ENCODE results near the gene OR52L1. TPM values are rescaled to one million over a fixed set of nuclear protein-coding genes. Genes with fewer than 3 reads are reported as not detected.

Gene OR52L1
- polyA plus RNA-seq, 3 donors, result not detected

- Mint-ChIP-seq H3K27ac (no peak overlapping the region), H3K9me3 (peaks cover 8 to 20% (median 13%) of the 10 kb centered on the region in 7 donors), H3K4me1 (no peaks in the 10 kb centered on the region), H3K27me3 (ENCODE audit: low read depth in 3 of 3) (peaks cover 5 to 6% (median 5%) of the 10 kb centered on the region in 3 donors), H3K36me3 (no peaks in the 10 kb centered on the region), H3K4me3 (no peak overlapping the region)
- no peaks in the 10 kb centered on the region for H3K27me3 ChIP-seq (ENCODE audit: control insufficient read depth in 2 of 2, insufficient read depth in 2 of 2, low read length in 2 of 2)
- no peak overlapping the region for H3K4me3 ChIP-seq (replicated peaks in 1 of 3; ENCODE audit: low read depth in 2 of 3, low read length in 3 of 3)
- H3K4me1 ChIP-seq (ENCODE audit: control insufficient read depth in 1 of 2, insufficient read depth in 2 of 2, low read length in 2 of 2), result no peaks in the 10 kb centered on the region
- WGBS (ENCODE audit: insufficient coverage), result no CpG with 5 or more reads among the region's 1 CpG
- DNase-seq, result no peak
- no peak overlapping the region for H3K9ac ChIP-seq (ENCODE audit: insufficient read depth, low read length, poor library complexity, severe bottlenecking)
- H3K4me2 ChIP-seq (replicated peaks; ENCODE audit: extremely low read depth, low read length, poor library complexity, severe bottlenecking), result no peak overlapping the region
- no peaks in the 10 kb centered on the region for H3K79me2 ChIP-seq (ENCODE audit: insufficient read depth, low read length)
- H3K36me3 ChIP-seq (replicated peaks in 1 of 2; ENCODE audit: control insufficient read depth in 1 of 2, insufficient read depth in 2 of 2, low read length in 2 of 2), result no peaks in the 10 kb centered on the region
- no peaks in the 10 kb centered on the region for H4K20me1 ChIP-seq (ENCODE audit: insufficient read depth, low read length)
- peaks cover 0 to 8% of the 10 kb centered on the region in 2 donors for H3K9me3 ChIP-seq (replicated peaks in 1 of 2; ENCODE audit: control insufficient read depth in 1 of 2, insufficient read depth in 1 of 2, low read length in 2 of 2)
- intact Hi-C loops (cut with micrococcal nuclease), result no loop called here
- H3K27ac ChIP-seq (ENCODE audit: low read depth in 1 of 2, low read length in 2 of 2), result no peak overlapping the region
- no peak for TF ChIP-seq CTCF (IDR thresholded peaks at IDR 0.05)
- H2AFZ ChIP-seq (ENCODE audit: insufficient read depth, low read depth, low read length, poor library complexity, severe bottlenecking), result no peak overlapping the region
These were observed 3.3 kb downstream of the OR52L1 start for GRCh38 chr11:5983443-5983842.

- Histone ChIP-seq H2AFZ (ENCODE audit: insufficient read depth, low read depth, low read length, poor library complexity, severe bottlenecking) (no peak overlapping the region), H4K20me1 (ENCODE audit: insufficient read depth, low read length) (no peaks in the 10 kb centered on the region), H3K36me3 (replicated peaks in 1 of 2; ENCODE audit: control insufficient read depth in 1 of 2, insufficient read depth in 2 of 2, low read length in 2 of 2) (no peaks in the 10 kb centered on the region), H3K9ac (ENCODE audit: insufficient read depth, low read length, poor library complexity, severe bottlenecking) (no peak overlapping the region), H3K9me3 (replicated peaks in 1 of 2; ENCODE audit: control insufficient read depth in 1 of 2, insufficient read depth in 1 of 2, low read length in 2 of 2) (no peaks in the 10 kb centered on the region), H3K27ac (ENCODE audit: low read depth in 1 of 2, low read length in 2 of 2) (no peak overlapping the region), H3K79me2 (ENCODE audit: insufficient read depth, low read length) (no peaks in the 10 kb centered on the region), H3K27me3 (ENCODE audit: control insufficient read depth in 2 of 2, insufficient read depth in 2 of 2, low read length in 2 of 2) (peaks cover 0 to 2% of the 10 kb centered on the region in 2 donors), H3K4me1 (ENCODE audit: control insufficient read depth in 1 of 2, insufficient read depth in 2 of 2, low read length in 2 of 2) (no peaks in the 10 kb centered on the region), H3K4me3 (replicated peaks in 1 of 3; ENCODE audit: low read depth in 2 of 3, low read length in 3 of 3) (no peak overlapping the region), H3K4me2 (replicated peaks; ENCODE audit: extremely low read depth, low read length, poor library complexity, severe bottlenecking) (no peak overlapping the region)
- H3K36me3 Mint-ChIP-seq, result no peaks in the 10 kb centered on the region
- TF ChIP-seq CTCF (IDR thresholded peaks at IDR 0.05), result no peak
- no CpG with 5 or more reads among the region's 1 CpG for WGBS (ENCODE audit: insufficient coverage)
- DNase-seq, result no peak
- peaks cover 0 to 3% (median 0%) of the 10 kb centered on the region in 3 donors for H3K27me3 Mint-ChIP-seq (ENCODE audit: low read depth in 3 of 3)
- intact Hi-C loops (cut with micrococcal nuclease), result no loop called here
- H3K4me3 Mint-ChIP-seq, result no peak overlapping the region
- peaks cover 2 to 6% (median 4%) of the 10 kb centered on the region in 7 donors for H3K9me3 Mint-ChIP-seq
- no peak overlapping the region for H3K27ac Mint-ChIP-seq
- H3K4me1 Mint-ChIP-seq, result no peaks in the 10 kb centered on the region
These were observed 13.3 kb downstream of the OR52L1 start for GRCh38 chr11:5973530-5973929.
